H9 (cell line): Measurements from ENCODE around the gene CXCL1. TPM values are rescaled to one million over a fixed set of nuclear protein-coding genes. Genes with fewer than 3 reads are reported as not detected.

Source experiments
- DNase-seq: peaks from one replicate; pipeline ENCODE4 v3.0.0-alpha.2; 2017
- H2AFZ ChIP-seq: one replicate; pipeline ENCODE4 v1.6.1; 2013; ENCODE audit warnings: mild to moderate bottlenecking, low read length, control low read depth, moderate library complexity
- H2AK5ac ChIP-seq: 2 replicates; pipeline ENCODE4 v1.6.1; 2013; ENCODE audit warnings: low read length, control low read depth, mixed read lengths; ENCODE audit not compliant: insufficient read length
- H2BK120ac ChIP-seq: one replicate; pipeline ENCODE4 v1.6.1; 2013; ENCODE audit warnings: low read depth, mild to moderate bottlenecking, low read length, control low read depth, inconsistent platforms; ENCODE audit not compliant: poor library complexity, severe bottlenecking
- H2BK12ac ChIP-seq: 2 replicates; pipeline ENCODE4 v1.6.1; 2013; ENCODE audit warnings: low read length, control low read depth, mixed read lengths, low read depth; ENCODE audit not compliant: insufficient read length
- H2BK15ac ChIP-seq: 2 replicates; pipeline ENCODE4 v1.6.1; 2013; ENCODE audit warnings: low read depth, low read length, control low read depth
- H2BK20ac ChIP-seq: one replicate; pipeline ENCODE4 v1.6.1; 2013; ENCODE audit warnings: low read depth, mild to moderate bottlenecking, low read length, control low read depth, inconsistent platforms; ENCODE audit not compliant: poor library complexity, severe bottlenecking
- H2BK5ac ChIP-seq: 2 replicates; pipeline ENCODE4 v1.6.1; 2013; ENCODE audit warnings: low read length, control low read depth, mixed read lengths; ENCODE audit not compliant: insufficient read length
- H3K14ac ChIP-seq: 2 replicates; pipeline ENCODE4 v1.6.1; 2013; ENCODE audit warnings: low read length, control low read depth; ENCODE audit not compliant: insufficient read depth
- H3K18ac ChIP-seq: 2 replicates; pipeline ENCODE4 v1.6.1; 2013; ENCODE audit warnings: low read depth, mild to moderate bottlenecking, mixed read lengths, low read length, control low read depth; ENCODE audit not compliant: insufficient read length
- H3K23ac ChIP-seq: 2 replicates; pipeline ENCODE4 v1.6.1; 2013; ENCODE audit warnings: low read length, control low read depth, mixed read lengths, low read depth; ENCODE audit not compliant: insufficient read length
- H3K23me2 ChIP-seq: 2 replicates; pipeline ENCODE4 v1.6.1; 2013; ENCODE audit warnings: low read depth, mild to moderate bottlenecking, mixed read lengths, low read length, control low read depth; ENCODE audit not compliant: insufficient read length, poor library complexity, severe bottlenecking
- H3K27ac ChIP-seq: 2 replicates; pipeline ENCODE4 v1.5.1; 2013; ENCODE audit warnings: low read length, control low read depth, mixed read lengths, low read depth; ENCODE audit not compliant: insufficient read length
- H3K27me3 ChIP-seq: 2 replicates; pipeline ENCODE4 v1.6.1; 2013; ENCODE audit warnings: low read length, control low read depth, inconsistent platforms; ENCODE audit not compliant: insufficient read depth
- H3K4ac ChIP-seq: 2 replicates; pipeline ENCODE4 v1.6.1; 2013; ENCODE audit warnings: low read depth, mild to moderate bottlenecking, control low read depth, inconsistent platforms, low read length, moderate library complexity
- H3K4me1 ChIP-seq: 2 replicates; pipeline ENCODE4 v1.6.1; 2013; ENCODE audit warnings: low read length, control low read depth, inconsistent platforms; ENCODE audit not compliant: insufficient read depth
- H3K4me2 ChIP-seq: 2 replicates; pipeline ENCODE4 v1.6.1; 2013; ENCODE audit warnings: low read length, control low read depth, mixed read lengths; ENCODE audit not compliant: insufficient read length, insufficient read depth
- H3K56ac ChIP-seq: 2 replicates; pipeline ENCODE4 v1.6.1; 2013; ENCODE audit warnings: low read depth, mild to moderate bottlenecking, mixed read lengths, low read length, control low read depth; ENCODE audit not compliant: insufficient read length
- H3K79me1 ChIP-seq: 2 replicates; pipeline ENCODE4 v1.6.1; 2013; ENCODE audit warnings: low read depth, mild to moderate bottlenecking, moderate library complexity, low read length, control low read depth, inconsistent platforms; ENCODE audit not compliant: insufficient read depth, poor library complexity, severe bottlenecking
- H3K79me2 ChIP-seq: 2 replicates; pipeline ENCODE4 v1.6.1; 2013; ENCODE audit warnings: low read length, control low read depth, inconsistent platforms; ENCODE audit not compliant: insufficient read depth
- H3K9ac ChIP-seq: 2 replicates; pipeline ENCODE4 v1.6.1; 2013; ENCODE audit warnings: low read length, control low read depth, mixed read lengths; ENCODE audit not compliant: insufficient read length; ENCODE audit errors: extremely low read depth
- H3K9me3 ChIP-seq: one replicate; pipeline ENCODE4 v1.6.1; 2013; ENCODE audit warnings: low read depth, low read length, inconsistent platforms; ENCODE audit not compliant: control insufficient read depth
- H3T11ph ChIP-seq: one replicate; pipeline ENCODE4 v1.6.1; 2013; ENCODE audit warnings: mild to moderate bottlenecking, low read length, control low read depth, inconsistent platforms
- H4K20me1 ChIP-seq: one replicate; pipeline ENCODE4 v1.6.1; 2013; ENCODE audit not compliant: control insufficient read depth, insufficient read length, insufficient read depth
- H4K5ac ChIP-seq: 2 replicates; pipeline ENCODE4 v1.6.1; 2013; ENCODE audit warnings: low read depth, mild to moderate bottlenecking, mixed read lengths, low read length, control low read depth; ENCODE audit not compliant: insufficient read length
- H4K8ac ChIP-seq: replicated peaks from 2 replicates; pipeline ENCODE4 v1.6.1; 2013; ENCODE audit warnings: low read length, control low read depth, mixed read lengths, low read depth; ENCODE audit not compliant: insufficient read length
- H4K91ac ChIP-seq: 2 replicates; pipeline ENCODE4 v1.6.1; 2013; ENCODE audit warnings: low read depth, mild to moderate bottlenecking, moderate library complexity, mixed read lengths, low read length, control low read depth; ENCODE audit not compliant: insufficient read length
- H3K27ac Mint-ChIP-seq, 3 experiments: 2 replicates in 2 of 3; 3 replicates in 1 of 3; pipeline ENCODE4 v1.8.0; 2020 to 2021; ENCODE audit warnings: mixed read lengths in 3 of 3, mild to moderate bottlenecking in 1 of 3, moderate library complexity in 1 of 3
- H3K27me3 Mint-ChIP-seq: 2 replicates; pipeline ENCODE4 v1.8.0; 2021; ENCODE audit warnings: low read depth, mild to moderate bottlenecking, moderate library complexity, mixed read lengths
- H3K36me3 Mint-ChIP-seq, 3 experiments: 2 replicates in 2 of 3; 3 replicates in 1 of 3; pipeline ENCODE4 v1.8.0; 2020 to 2021; ENCODE audit warnings: low read depth in 3 of 3, mixed read lengths in 3 of 3; ENCODE audit not compliant: insufficient read depth in 1 of 3
- H3K4me1 Mint-ChIP-seq, 2 experiments: 2 replicates each; pipeline ENCODE4 v1.8.0; 2020; ENCODE audit warnings: mixed read lengths in 2 of 2
- H3K4me3 Mint-ChIP-seq, 2 experiments: 2 replicates in 1 of 2; 3 replicates in 1 of 2; pipeline ENCODE4 v1.8.0; 2020 to 2021; ENCODE audit warnings: mild to moderate bottlenecking in 2 of 2, mixed read lengths in 2 of 2, moderate library complexity in 1 of 2
- H3K9me3 Mint-ChIP-seq, 2 experiments: 2 replicates in 1 of 2; 3 replicates in 1 of 2; pipeline ENCODE4 v1.8.0; 2020; ENCODE audit warnings: mild to moderate bottlenecking in 2 of 2, mixed read lengths in 2 of 2, moderate library complexity in 1 of 2
- CTCF ChIP-seq: fragments of 200-600 bp; sonication (generic); conservative IDR thresholded peaks from 3 replicates; pipeline ENCODE4 v1.8.0; 2021; ENCODE audit warnings: antibody characterized with exemption, mild to moderate bottlenecking
- total RNA-seq: library from RNA; stranded (reverse); gene quantifications from 2 replicates; pipeline ENCODE4 v1.2.1, GENCODE V29; 2021

Gene CXCL1
- total RNA-seq, 1 experiment from 2014 or later, result 0.20 TPM

- H2AK5ac ChIP-seq, result no peak overlapping the region
- no peak overlapping the region for H3K23ac ChIP-seq
- no peak overlapping the region for H3T11ph ChIP-seq
- no peak overlapping the region for H4K8ac ChIP-seq
- H3K18ac ChIP-seq, result no peak overlapping the region
- Mint-ChIP-seq H3K36me3 (no peaks in the 10 kb centered on the region; a peak in 1 of 7 replicates), H3K9me3 (no peaks in the 10 kb centered on the region), H3K4me1 (no peaks in the 10 kb centered on the region), H3K27ac (no peak overlapping the region), H3K27me3 (no peaks in the 10 kb centered on the region), H3K4me3 (no peak overlapping the region)
- H4K5ac ChIP-seq, result no peak overlapping the region
- H3K27me3 ChIP-seq, result no peaks in the 10 kb centered on the region
- no peaks in the 10 kb centered on the region for H3K79me2 ChIP-seq
- no peak for DNase-seq
- H2BK20ac ChIP-seq, result no peak overlapping the region
- H3K4ac ChIP-seq, result no peak overlapping the region
- H3K56ac ChIP-seq, result no peak overlapping the region
- no peak overlapping the region for H4K91ac ChIP-seq
- no peak overlapping the region for H2BK120ac ChIP-seq
- H3K9me3 ChIP-seq, result no peaks in the 10 kb centered on the region
- no peak overlapping the region for H3K27ac ChIP-seq
- H2BK12ac ChIP-seq, result no peak overlapping the region
- H3K23me2 ChIP-seq, result no peaks in the 10 kb centered on the region
- H3K79me1 ChIP-seq, result no peaks in the 10 kb centered on the region
- H3K14ac ChIP-seq, result no peak overlapping the region
- H4K20me1 ChIP-seq, result no peaks in the 10 kb centered on the region
- no peak overlapping the region for H3K9ac ChIP-seq
- H3K4me1 ChIP-seq, result no peaks in the 10 kb centered on the region
- no peak overlapping the region for H2BK5ac ChIP-seq
- no peak for TF ChIP-seq CTCF
- no peak overlapping the region for H3K4me2 ChIP-seq
- no peak overlapping the region for H2AFZ ChIP-seq
- no peak overlapping the region for H2BK15ac ChIP-seq
These were observed 42.6 kb downstream of the CXCL1 start for GRCh38 chr4:73911746-73912145.
